Subcutaneous adipose tissue (tissue), 4 donors: ENCODE data around the gene SIX6. TPM values are rescaled to one million over a fixed set of nuclear protein-coding genes. Genes with fewer than 3 reads are reported as not detected.

Experiments used
- total RNA-seq, 4 donors: library from RNA; depleted of rRNA; stranded (reverse); fragments of >200 nt; gene quantifications; one replicate each; pipeline ENCODE4 v1.1.0, GENCODE V29; 2016
- TF ChIP-seq, protein P1 (sequence below): fragments of 450-650 bp; IDR thresholded peaks from one replicate; pipeline ENCODE4 v1.5.1; 2016; ENCODE audit warnings: low read depth, mild to moderate bottlenecking, control low read depth, antibody characterized with exemption, moderate library complexity

The SIX6 gene
- total RNA-seq, 4 donors from 2014 or later, result not detected

DNA sequence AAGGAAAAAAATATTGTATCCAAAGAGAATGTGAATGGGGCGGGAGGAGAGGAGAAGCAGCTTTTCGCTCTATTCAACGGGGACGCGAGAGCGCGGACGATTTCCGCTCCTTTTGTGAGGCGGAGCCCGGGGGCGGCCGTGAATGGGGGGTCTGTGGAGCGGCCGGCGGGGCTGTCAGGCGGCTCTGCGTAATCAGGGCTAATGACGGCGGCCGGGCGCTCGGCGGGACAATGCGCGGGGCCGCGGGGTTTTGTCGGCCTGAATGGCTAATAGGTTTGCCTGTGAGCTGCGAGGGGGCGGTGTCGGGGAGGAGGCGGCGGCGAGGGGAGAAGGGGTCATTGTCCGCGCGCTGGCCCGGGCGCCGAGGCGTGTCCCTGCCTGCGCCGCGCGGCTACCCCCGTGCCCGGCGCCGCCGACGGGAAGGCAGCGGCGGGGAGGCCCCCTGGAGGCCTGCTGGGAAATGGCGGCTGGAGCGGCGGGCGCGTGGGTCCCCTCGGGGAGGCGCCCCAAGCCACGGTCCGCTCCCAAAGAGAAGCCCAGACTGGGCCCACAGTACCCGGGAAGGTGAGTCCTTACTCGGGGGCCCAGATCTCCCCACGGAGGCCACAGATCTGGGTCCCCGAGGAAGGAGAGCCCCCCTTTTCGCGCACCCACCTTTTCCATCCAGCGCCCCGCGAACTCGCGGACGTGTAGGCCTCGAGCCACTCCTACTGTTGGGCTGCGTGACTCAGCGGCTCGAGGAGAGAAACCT lies 6.0 kb downstream of the SIX6 start:
- TF ChIP-seq, protein P1, sequence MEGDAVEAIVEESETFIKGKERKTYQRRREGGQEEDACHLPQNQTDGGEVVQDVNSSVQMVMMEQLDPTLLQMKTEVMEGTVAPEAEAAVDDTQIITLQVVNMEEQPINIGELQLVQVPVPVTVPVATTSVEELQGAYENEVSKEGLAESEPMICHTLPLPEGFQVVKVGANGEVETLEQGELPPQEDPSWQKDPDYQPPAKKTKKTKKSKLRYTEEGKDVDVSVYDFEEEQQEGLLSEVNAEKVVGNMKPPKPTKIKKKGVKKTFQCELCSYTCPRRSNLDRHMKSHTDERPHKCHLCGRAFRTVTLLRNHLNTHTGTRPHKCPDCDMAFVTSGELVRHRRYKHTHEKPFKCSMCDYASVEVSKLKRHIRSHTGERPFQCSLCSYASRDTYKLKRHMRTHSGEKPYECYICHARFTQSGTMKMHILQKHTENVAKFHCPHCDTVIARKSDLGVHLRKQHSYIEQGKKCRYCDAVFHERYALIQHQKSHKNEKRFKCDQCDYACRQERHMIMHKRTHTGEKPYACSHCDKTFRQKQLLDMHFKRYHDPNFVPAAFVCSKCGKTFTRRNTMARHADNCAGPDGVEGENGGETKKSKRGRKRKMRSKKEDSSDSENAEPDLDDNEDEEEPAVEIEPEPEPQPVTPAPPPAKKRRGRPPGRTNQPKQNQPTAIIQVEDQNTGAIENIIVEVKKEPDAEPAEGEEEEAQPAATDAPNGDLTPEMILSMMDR, result no peak

DNA sequence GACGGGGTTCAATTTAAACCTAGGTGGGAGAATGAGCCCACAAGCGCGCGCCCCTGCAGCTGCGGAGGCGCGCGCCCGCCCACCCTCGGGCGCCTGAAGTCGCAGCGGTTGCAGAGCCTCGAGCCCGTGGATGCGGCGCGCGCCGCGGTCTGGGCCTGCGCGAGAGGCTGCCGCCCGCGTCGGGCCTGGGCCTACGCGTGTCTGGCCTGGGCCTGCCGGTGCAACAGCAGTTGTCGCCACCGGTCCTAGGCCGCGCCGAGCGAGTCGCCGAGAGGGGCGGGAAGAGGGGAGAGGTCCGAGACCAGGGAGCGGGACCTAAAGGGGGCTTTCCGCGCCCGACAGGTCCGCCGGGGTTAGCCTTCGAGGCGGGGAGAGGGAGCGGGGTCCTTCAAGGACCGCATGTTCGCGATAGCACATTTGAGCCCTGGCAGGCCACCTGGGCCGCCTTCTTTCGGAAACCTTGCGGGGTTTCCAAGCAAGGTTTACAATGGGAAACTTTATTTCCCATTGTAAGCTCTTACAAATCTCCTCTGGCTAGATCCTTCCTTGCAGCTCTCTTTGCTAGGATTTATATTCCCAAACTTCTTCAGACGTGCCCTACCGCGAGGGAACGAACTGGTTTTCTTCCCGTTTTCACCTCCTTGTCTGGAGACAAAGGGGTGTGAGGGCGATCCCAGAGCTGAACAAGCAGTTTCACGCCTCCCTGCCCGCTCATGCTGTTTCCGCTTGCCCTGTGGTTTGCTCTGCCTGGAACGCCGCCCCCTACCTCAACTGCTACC lies 6.8 kb downstream of the SIX6 start:
- TF ChIP-seq, protein P1, result no peak

DNA sequence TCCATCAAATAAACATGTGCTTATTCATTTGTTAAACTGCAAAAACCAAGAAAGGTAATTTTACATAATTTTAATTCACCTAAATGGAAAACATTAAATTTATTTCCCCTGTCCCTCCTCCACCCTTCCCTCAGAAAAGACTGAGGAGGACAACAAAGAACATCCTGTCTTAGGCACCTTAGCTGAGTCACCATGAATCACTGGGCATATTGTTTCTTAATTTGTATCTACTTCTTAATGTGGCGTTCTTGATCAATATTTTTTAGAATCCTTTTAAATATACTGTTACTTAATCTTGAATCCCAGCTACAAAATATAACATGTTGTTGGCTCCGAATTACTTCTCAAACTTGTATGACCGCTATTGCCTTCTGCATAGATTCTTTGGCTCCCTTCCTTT lies 23.5 kb downstream of the SIX6 start:
- TF ChIP-seq, protein P1, result no peak

DNA sequence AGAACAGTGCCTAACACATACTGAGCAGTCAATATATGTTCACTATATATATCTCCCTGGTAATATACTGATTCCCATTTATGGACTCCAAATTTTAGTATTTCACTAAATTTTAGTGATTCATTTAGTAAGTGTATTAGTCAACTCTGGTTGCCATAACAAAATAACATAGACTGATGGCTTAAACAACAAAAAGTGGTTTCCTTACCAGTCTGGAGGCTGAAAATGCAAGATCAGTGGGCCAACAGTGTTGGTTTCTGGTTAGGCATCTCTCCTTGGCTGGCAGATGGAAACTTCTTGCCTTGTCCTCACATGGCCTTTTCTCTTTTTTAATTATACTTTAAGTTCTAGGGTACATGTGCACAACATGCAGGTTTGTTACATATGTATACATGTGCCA lies 28.7 kb downstream of the SIX6 start:
- TF ChIP-seq, protein P1, result no peak

DNA sequence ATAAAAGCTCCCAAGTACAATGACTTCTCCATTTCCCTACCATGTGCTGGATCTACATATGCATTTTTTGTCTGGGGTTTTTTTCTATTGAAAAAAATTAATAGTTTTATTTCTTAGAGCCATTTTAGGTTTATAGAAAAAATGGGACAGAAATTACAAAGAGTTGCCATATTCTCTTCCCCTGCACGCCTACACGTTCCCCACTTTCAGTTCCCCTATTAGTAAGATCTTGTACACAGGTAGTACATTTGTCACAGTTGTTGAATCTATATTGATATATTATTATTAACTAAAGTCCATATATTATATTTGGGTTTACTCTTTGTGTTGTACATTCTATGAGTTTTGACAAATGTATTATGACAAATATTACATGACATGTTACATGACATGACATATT lies 35.7 kb downstream of the SIX6 start:
- TF ChIP-seq, protein P1, result no peak

DNA sequence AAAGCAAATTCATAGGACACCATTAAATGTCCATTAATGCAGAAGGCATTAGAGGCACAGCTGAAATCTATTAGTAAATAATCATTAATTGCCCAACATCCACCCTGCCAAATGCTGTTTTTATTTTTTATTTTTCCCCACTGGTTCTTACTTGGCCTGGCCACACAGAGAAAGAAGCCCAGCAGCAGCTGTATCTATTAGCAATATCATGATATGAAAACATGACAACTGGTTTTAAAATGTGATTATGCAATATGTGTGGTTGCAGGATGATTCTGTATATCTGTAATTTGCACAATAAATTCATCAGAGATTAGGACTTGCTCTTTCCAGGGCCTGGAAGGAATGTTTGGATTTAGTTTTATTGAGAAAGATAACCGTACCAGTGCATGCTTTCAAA lies 44.9 kb downstream of the SIX6 start:
- TF ChIP-seq, protein P1, result no peak

DNA sequence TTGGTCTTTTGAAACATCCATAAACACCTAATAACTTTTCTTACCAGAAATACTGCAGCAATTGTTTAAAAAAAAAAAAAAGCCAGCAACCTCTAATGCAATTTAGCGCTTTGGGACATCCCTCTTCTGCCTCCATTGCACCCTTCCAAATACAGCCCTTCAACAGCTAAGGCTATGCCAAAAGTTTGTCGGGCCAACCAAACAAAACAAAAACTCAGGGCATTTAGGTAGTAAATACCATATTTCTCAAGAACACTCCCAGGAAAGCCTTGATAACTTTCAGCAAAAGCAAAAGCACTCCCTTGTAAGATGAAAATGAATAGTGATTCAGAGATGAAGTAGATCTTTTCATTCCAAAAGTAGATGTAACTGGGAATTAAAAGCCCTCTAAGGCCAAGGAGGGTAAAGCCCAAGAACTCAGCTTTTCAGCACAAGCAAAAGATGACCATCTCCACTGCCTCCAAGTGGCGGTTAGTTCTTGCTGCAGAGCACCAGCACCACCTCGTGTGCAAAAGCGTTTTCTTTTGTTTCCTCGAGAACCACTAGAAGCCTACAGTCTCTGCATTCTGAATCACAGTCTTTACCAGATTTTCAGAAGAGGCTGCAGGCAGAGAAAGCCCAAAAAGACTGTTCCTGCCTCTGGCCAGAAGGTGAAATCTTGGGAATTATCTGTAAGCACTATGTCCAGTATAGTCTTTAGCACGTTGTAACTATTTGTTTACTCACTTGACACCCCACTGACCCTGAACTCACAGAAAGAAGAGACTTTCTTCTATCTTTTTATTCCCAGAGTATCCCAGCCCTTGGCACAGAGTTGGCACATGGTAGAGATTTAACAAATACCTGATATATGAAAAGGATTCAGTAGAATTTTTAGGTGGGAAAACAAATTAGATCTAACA lies 53.1 kb downstream of the SIX6 start:
- TF ChIP-seq, protein P1, result no peak
